Stimulated activated CD4-positive, alpha-beta T cell treated with anti-CD3 and anti-CD28 coated beads, Interleukin-12 subunit alpha, Interleukin-12 subunit beta, amount 100 ng/mL, for 24 hours (primary cell): ENCODE results near the gene WDR45B.

Experiments
- DNase-seq, 2 experiments: peaks; one replicate each; pipeline ENCODE4 v3.0.0-alpha.2; 2020; ENCODE audit warnings: low read depth in 2 of 2

The WDR45B gene

GRCh38 chr17:82677353-82677925 lies 29.2 kb upstream of the WDR45B start:
- no peak for DNase-seq

GRCh38 chr17:82675476-82676245 lies 27.4 kb upstream of the WDR45B start:
- DNase-seq, result no peak

- DNase-seq, result no peak
Measured at GRCh38 chr17:82674656-82675475, 26.6 kb upstream of the WDR45B start.

GRCh38 chr17:82670661-82671450 lies 22.6 kb upstream of the WDR45B start:
- DNase-seq, result no peak

GRCh38 chr17:82668631-82669099 lies 20.4 kb upstream of the WDR45B start:
- peak; percentile 23 to 37 for DNase-seq

- DNase-seq, result no peak
Measured at GRCh38 chr17:82668024-82668630, 19.9 kb upstream of the WDR45B start.

GRCh38 chr17:82667668-82668000 lies 19.4 kb upstream of the WDR45B start:
- DNase-seq, result no peak

- DNase-seq, result no peak
Measured at GRCh38 chr17:82666931-82667667, 18.9 kb upstream of the WDR45B start.

- no peak for DNase-seq
Measured at GRCh38 chr17:82665891-82666290, 17.6 kb upstream of the WDR45B start.

GRCh38 chr17:82665217-82665616 lies 17.0 kb upstream of the WDR45B start:
- no peak for DNase-seq

- DNase-seq, result no peak
Measured at GRCh38 chr17:82664701-82665182, 16.5 kb upstream of the WDR45B start.

- no peak for DNase-seq
Measured at GRCh38 chr17:82664276-82664575, 16.0 kb upstream of the WDR45B start.

GRCh38 chr17:82663381-82664275 lies 15.4 kb upstream of the WDR45B start:
- DNase-seq, result no peak

GRCh38 chr17:82662711-82663261 lies 14.5 kb upstream of the WDR45B start:
- DNase-seq, result no peak

GRCh38 chr17:82661717-82662683 lies 13.8 kb upstream of the WDR45B start:
- DNase-seq, result no peak

GRCh38 chr17:82659886-82660285 lies 11.6 kb upstream of the WDR45B start:
- no peak for DNase-seq

- DNase-seq, result no peak
Measured at GRCh38 chr17:82658796-82659452, 10.7 kb upstream of the WDR45B start.

GRCh38 chr17:82658331-82658730 lies 10.1 kb upstream of the WDR45B start:
- no peak for DNase-seq
